B cell (primary cell): Measurements from ENCODE around the gene NINL. TPM values are rescaled to one million over a fixed set of nuclear protein-coding genes. Genes with fewer than 3 reads are reported as not detected.
"Not testable (repeated sequence)": the region's sequence is repeated elsewhere in the genome, so short reads cannot be mapped to it uniquely, and the experiment has no call there.

ENCODE experiments used
- ATAC-seq: fragments of 200-7000 bp; cut with Tn5 transposase; one replicate; pipeline ENCODE4 v1.10.0; 2021; ENCODE audit warnings: low read depth, mild to moderate bottlenecking, moderate number of reproducible peaks, moderate library complexity
- CTCF ChIA-PET: fragments of 350-600 bp; sonication (Branson Sonifier 250); formaldehyde crosslinking; loops from one replicate; lab custom pipeline; 2021; ENCODE audit warnings: antibody characterized with exemption, inconsistent platforms; lab: Charles Lee
- POLR2A ChIA-PET: fragments of 350-600 bp; sonication (Branson Sonifier 250); formaldehyde crosslinking; loops from one replicate; lab custom pipeline; 2021; ENCODE audit warnings: antibody characterized with exemption; lab: Charles Lee
- DNase-seq: peaks from one replicate; pipeline ENCODE4 v3.0.0; 2013
- H2AFZ ChIP-seq: 2 replicates; pipeline ENCODE4 v1.6.1; 2012; ENCODE audit warnings: mild to moderate bottlenecking, low read depth, low read length; ENCODE audit not compliant: insufficient read depth, poor library complexity, severe bottlenecking
- H3K27ac ChIP-seq, 2 donors: 1 replicate in 1 of 2; 2 replicates in 1 of 2; pipeline ENCODE4 v1.5.1; 2012 to 2013; ENCODE audit warnings: low read length in 2 of 2, mild to moderate bottlenecking in 2 of 2, moderate library complexity in 1 of 2
- H3K27me3 ChIP-seq, 4 experiments: fragments of 200-600 bp in 1 of 4; sonication (generic) in 1 of 4; replicated peaks in 1 of 4; 1 replicate in 2 of 4; 2 replicates in 2 of 4; pipeline versions ENCODE4 v1.6.1 to v1.7.0; 2013 to 2016; ENCODE audit warnings: low read length in 3 of 4, mild to moderate bottlenecking in 2 of 4, mixed read lengths in 1 of 4, moderate library complexity in 1 of 4; ENCODE audit not compliant: insufficient read depth in 4 of 4, control insufficient read depth in 3 of 4; ENCODE audit errors: control extremely low read depth in 1 of 4
- H3K36me3 ChIP-seq, 2 experiments: replicated peaks in 1 of 2; 1 replicate in 1 of 2; 2 replicates in 1 of 2; pipeline versions ENCODE4 v1.6.1 to v1.7.1; 2013; ENCODE audit warnings: low read length in 1 of 2; ENCODE audit not compliant: insufficient read depth in 2 of 2, control insufficient read depth in 1 of 2; ENCODE audit errors: control extremely low read depth in 1 of 2, extremely low read depth in 1 of 2
- H3K4me1 ChIP-seq, 2 donors: fragments of 200-600 bp in 1 of 2; sonication (generic) in 1 of 2; 1 replicate in 1 of 2; 2 replicates in 1 of 2; pipeline versions ENCODE4 v1.5.1 to v1.6.1; 2013 to 2017; ENCODE audit warnings: low read length in 2 of 2; ENCODE audit not compliant: control insufficient read depth in 2 of 2, insufficient read depth in 2 of 2
- H3K4me2 ChIP-seq: replicated peaks from 2 replicates; pipeline ENCODE3; 2012; ENCODE audit warnings: mild to moderate bottlenecking, low read depth, low read length; ENCODE audit not compliant: poor library complexity, severe bottlenecking
- H3K4me3 ChIP-seq, 5 experiments: fragments of 200-600 bp in 1 of 5; sonication (generic) in 1 of 5; 1 replicate in 3 of 5; 2 replicates in 2 of 5; pipeline versions ENCODE4 v1.5.1 to v1.7.0; 2011 to 2016; ENCODE audit warnings: low read length in 4 of 5, mild to moderate bottlenecking in 4 of 5, low read depth in 2 of 5, control low read depth in 1 of 5, moderate library complexity in 1 of 5; ENCODE audit not compliant: insufficient read depth in 1 of 5; ENCODE audit errors: control extremely low read depth in 1 of 5, extremely low read depth in 1 of 5
- H3K79me2 ChIP-seq: fragments of 200-600 bp; sonication (generic); one replicate; pipeline ENCODE4 v1.6.0; 2016; ENCODE audit warnings: low read length; ENCODE audit not compliant: control insufficient read depth, insufficient read depth
- H3K9ac ChIP-seq: fragments of 200-600 bp; sonication (generic); 2 replicates; pipeline ENCODE4 v1.6.1; 2017; ENCODE audit warnings: mild to moderate bottlenecking, low read length, moderate library complexity
- H3K9me3 ChIP-seq, 3 donors: one replicate each; pipeline versions ENCODE4 v1.6.1 to v1.7.1; 2013; ENCODE audit warnings: low read length in 2 of 3; ENCODE audit not compliant: control insufficient read depth in 2 of 3, insufficient read depth in 1 of 3; ENCODE audit errors: control extremely low read depth in 1 of 3
- H4K20me1 ChIP-seq: 2 replicates; pipeline ENCODE4 v1.6.0; 2012; ENCODE audit warnings: mild to moderate bottlenecking, low read length; ENCODE audit not compliant: insufficient read depth, control insufficient read depth, poor library complexity, severe bottlenecking
- H3K27ac Mint-ChIP-seq: one replicate; pipeline ENCODE4 v1.8.0; 2021; ENCODE audit warnings: mixed read lengths
- H3K27me3 Mint-ChIP-seq: one replicate; pipeline ENCODE4 v1.8.0; 2021; ENCODE audit warnings: mixed read lengths
- H3K4me1 Mint-ChIP-seq: one replicate; pipeline ENCODE4 v1.8.0; 2021; ENCODE audit warnings: mixed read lengths
- H3K4me3 Mint-ChIP-seq: one replicate; pipeline ENCODE4 v1.8.0; 2021; ENCODE audit warnings: mixed read lengths
- H3K9me3 Mint-ChIP-seq: one replicate; pipeline ENCODE4 v1.8.0; 2022; ENCODE audit warnings: mixed read lengths; ENCODE audit not compliant: insufficient read depth
- EZH2 ChIP-seq: IDR thresholded peaks from 2 replicates; pipeline ENCODE4 v1.6.1; 2012; ENCODE audit warnings: borderline replicate concordance, low read depth, mild to moderate bottlenecking, moderate library complexity, low read length; ENCODE audit not compliant: insufficient read depth, poor library complexity, severe bottlenecking
- WGBS: methylation state at CpG from one replicate; pipeline ENCODE4 v1.1.5; 2013; ENCODE audit warnings: missing lambda C conversion rate; ENCODE audit not compliant: insufficient coverage; 5-methylcytosine and 5-hydroxymethylcytosine counted together
- intact Hi-C: fragments of 100-400 bp; cut with micrococcal nuclease; formaldehyde crosslinking; loops from one replicate; pipeline ENCODE4 v1.10.0; 2022
- polyA plus RNA-seq: library from polyadenylated mRNA; depleted of rRNA; stranded (reverse); fragments of >200 nt; gene quantifications from 2 replicates; pipeline ENCODE4 v1.2.3, GENCODE V29; 2012
- total RNA-seq, 2 donors: library from RNA; stranded (reverse); fragments of 120-200 nt in 1 of 2; gene quantifications; 1 replicate in 1 of 2; 2 replicates in 1 of 2; pipeline versions ENCODE4 v1.2.3 to v1.2.4, GENCODE V29; 2013 to 2022
- TF ChIP-seq, protein P1 (sequence below): fragments of 200-600 bp; IDR thresholded peaks from one replicate; pipeline ENCODE4 v1.8.0; 2022; ENCODE audit warnings: antibody characterized with exemption, mild to moderate bottlenecking

Gene NINL
- total and polyA plus RNA-seq, 2 donors (not counting 1 experiment from before 2014, with no cell fraction given), result 1.8 to 5.5 TPM

DNA sequence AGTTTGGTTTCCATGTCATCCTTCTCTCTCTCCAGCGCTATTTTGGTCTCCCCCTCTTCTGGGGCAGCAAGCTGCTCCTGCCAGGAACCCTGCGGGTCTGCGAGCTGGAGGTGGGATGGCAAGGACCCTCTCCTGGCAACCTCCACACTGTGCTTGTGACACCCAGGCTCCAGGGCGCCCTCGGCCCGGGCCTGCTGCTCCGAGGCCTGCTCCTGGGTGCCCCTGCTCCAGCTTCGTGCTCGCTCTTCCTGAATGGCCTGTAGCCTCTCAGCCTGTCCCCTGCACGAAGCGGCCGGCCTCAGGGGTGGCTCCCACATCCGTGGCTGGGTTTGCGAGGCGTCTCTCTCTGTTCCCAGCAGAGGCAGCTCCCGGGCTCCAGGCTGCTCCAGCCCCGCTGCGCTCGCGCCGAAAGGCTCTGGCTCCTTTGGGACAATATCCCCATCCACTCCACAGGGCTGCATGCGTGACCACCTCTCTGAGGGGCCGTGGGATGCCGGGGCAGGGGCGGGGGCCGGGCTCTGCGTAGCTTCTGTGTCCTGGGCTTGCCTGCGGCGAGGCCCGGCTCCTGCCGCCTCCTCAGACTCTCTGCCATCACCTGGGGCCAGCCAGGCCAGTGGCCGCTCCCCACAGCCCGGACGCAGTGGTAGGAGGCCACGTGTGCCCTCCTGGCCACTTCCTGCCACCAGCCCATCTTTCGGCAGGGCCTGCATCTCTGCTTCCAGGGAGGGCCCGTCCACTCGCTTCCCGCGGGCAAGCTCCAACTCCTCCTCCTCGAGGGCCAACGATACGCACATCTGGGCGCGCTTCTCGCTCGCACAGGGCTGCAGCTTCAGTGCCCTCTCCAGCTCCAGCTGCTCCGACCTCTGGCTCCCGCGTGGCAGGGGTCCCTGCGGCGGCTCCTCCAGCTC is 109.0 kb downstream of the NINL start:
- no peak overlapping the region for H3K4me3 Mint-ChIP-seq
- Histone ChIP-seq H3K4me2 (no peak overlapping the region), H3K79me2 (no peaks in the 10 kb centered on the region), H3K27ac (no peak overlapping the region), H2AFZ (no peak overlapping the region), H3K4me1 (no peaks in the 10 kb centered on the region), H3K27me3 (no peaks in the 10 kb centered on the region), H3K4me3 (no peak overlapping the region), H4K20me1 (no peaks in the 10 kb centered on the region), H3K9ac (no peak overlapping the region), H3K36me3 (no peaks in the 10 kb centered on the region), H3K9me3 (no peaks in the 10 kb centered on the region)
- ChIA-PET POLR2A (no interaction called here), CTCF (no interaction called here)
- no peak for ATAC-seq
- no peak overlapping the region for H3K27ac Mint-ChIP-seq
- H3K4me1 Mint-ChIP-seq, result no peaks in the 10 kb centered on the region
- DNase-seq, result no peak
- H3K9me3 Mint-ChIP-seq, result no peaks in the 10 kb centered on the region
- no peak for TF ChIP-seq EZH2
- TF ChIP-seq, protein P1, sequence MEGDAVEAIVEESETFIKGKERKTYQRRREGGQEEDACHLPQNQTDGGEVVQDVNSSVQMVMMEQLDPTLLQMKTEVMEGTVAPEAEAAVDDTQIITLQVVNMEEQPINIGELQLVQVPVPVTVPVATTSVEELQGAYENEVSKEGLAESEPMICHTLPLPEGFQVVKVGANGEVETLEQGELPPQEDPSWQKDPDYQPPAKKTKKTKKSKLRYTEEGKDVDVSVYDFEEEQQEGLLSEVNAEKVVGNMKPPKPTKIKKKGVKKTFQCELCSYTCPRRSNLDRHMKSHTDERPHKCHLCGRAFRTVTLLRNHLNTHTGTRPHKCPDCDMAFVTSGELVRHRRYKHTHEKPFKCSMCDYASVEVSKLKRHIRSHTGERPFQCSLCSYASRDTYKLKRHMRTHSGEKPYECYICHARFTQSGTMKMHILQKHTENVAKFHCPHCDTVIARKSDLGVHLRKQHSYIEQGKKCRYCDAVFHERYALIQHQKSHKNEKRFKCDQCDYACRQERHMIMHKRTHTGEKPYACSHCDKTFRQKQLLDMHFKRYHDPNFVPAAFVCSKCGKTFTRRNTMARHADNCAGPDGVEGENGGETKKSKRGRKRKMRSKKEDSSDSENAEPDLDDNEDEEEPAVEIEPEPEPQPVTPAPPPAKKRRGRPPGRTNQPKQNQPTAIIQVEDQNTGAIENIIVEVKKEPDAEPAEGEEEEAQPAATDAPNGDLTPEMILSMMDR, result no peak
- H3K27me3 Mint-ChIP-seq, result no peaks in the 10 kb centered on the region
- intact Hi-C loops, result no loop called here
- 92% methylated on average over 51 of the region's 52 CpGs for WGBS

DNA sequence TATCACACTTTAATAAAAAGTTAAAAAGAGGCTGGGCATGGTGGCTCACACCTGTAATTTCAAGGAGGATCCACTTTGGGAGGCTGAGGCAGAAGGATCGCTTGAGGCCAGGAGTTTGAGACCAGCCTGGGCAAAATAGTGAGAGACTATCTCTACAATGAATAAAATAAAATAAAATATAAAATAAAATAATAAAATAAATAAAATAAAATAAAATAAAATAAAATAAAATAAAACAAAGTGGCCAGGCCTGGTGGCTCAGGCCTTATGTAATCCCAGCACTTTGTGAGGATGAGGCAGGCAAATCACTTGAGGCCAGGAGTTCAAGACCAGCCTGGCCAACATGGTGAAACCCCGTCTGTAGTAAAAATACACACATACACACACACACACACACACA is 112.0 kb downstream of the NINL start:
- H3K9ac ChIP-seq, H3K4me1 ChIP-seq, H3K79me2 ChIP-seq, H3K27me3 ChIP-seq, H3K4me2 ChIP-seq, H3K9me3 Mint-ChIP-seq, H3K27ac Mint-ChIP-seq, H3K4me3 Mint-ChIP-seq, DNase-seq, H3K36me3 ChIP-seq, H2AFZ ChIP-seq, intact Hi-C loops, H4K20me1 ChIP-seq, H3K27me3 Mint-ChIP-seq, ATAC-seq, H3K27ac ChIP-seq, POLR2A ChIA-PET, H3K4me1 Mint-ChIP-seq, H3K9me3 ChIP-seq, H3K4me3 ChIP-seq, CTCF ChIA-PET: not testable (repeated sequence)
- WGBS, result no CpG with 5 or more reads among the region's 2 CpGs
